HG02642 (cell line): ENCODE measurements around the gene SH3RF3.

Experiments
- ATAC-seq: cut with Tn5 transposase; IDR thresholded peaks from one replicate; pipeline ENCODE4 v1.9.1; 2021; ENCODE audit warnings: mild to moderate bottlenecking; ENCODE audit not compliant: unreplicated experiment, poor library complexity

Gene SH3RF3

DNA sequence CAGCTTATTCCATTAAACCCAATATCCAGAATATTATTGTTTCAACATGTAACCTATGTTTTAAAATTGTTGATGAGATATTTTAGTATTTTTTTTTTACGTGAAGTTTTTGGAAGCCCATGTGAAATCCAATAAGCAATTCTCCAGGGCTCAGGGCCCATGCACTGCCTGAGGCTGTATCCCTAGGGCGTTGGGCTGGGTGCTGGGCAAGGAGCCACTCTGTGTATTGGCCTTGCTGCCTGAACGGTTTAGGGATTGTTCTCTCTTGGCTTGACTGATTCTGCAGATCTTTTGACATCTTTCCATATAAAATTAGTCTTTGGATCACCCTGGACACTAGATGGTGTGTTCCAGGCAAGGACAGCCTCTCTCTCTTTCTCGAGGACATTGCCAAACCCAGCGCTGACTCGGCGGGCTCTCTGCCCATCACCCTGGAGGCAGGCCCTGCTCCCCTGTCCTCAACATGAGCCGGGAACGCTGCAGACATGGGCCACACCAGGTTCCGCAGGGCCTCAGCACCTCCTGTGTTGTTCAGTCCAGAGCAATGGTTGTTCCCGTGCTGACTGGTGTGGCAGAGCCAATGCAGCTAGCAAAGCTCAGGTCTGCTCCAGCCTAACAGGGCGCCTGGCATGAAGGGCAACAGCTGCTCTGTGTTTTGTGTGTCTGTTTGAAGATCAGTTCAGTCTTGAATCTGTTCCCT lies 321.7 kb downstream of the SH3RF3 start:
- ATAC-seq: no peak

- no peak for ATAC-seq
Observed at GRCh38 chr2:109451671-109452070, 322.7 kb downstream of the SH3RF3 start.

DNA sequence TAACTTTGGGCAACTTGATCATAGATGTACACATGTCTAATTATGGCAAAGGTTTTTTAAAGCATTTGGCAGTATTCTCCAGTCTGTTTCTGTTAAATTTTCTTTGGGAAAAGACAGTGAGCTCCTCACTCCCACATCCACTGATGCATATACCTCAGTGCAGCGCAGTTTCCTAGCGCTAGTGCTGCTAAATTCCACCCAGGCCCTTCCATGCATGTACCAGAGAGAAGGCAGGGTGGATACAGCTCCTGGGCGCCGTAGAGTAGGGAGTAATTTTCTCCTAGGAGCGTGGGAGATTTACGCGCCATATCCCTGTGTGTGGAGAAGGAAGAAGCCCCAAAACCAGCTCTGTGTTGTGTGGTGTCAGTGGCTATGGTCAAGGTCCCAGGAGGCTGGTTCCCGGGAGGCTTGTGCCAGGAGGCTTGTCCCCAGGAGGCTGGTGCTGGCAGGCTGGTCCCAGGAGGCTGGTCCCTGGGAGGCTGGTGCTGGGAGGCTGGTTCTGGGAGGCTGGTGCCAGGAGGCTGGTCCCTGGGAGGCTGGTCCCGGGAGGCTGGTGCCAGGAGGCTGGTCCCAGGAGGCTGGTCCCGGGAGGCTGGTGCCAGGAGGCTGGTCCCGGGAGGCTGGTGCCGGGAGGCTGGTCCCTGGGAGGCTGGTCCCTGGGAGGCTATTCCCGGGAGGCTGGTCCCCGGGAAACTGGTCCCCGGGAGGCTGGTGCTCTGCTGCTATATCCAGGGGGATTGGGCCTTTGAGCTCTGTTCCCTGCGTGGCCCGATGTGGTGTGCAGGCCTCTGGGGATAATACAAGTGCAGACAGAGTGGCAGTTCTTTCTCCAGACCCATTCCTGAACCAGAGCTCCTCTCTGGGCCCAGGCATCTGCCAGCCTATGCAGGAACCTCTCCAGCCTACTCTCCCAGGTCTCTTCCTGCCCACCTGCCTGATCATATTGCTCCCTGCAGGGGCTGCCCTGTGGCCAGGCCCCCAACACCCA lies 323.6 kb downstream of the SH3RF3 start:
- no peak for ATAC-seq

DNA sequence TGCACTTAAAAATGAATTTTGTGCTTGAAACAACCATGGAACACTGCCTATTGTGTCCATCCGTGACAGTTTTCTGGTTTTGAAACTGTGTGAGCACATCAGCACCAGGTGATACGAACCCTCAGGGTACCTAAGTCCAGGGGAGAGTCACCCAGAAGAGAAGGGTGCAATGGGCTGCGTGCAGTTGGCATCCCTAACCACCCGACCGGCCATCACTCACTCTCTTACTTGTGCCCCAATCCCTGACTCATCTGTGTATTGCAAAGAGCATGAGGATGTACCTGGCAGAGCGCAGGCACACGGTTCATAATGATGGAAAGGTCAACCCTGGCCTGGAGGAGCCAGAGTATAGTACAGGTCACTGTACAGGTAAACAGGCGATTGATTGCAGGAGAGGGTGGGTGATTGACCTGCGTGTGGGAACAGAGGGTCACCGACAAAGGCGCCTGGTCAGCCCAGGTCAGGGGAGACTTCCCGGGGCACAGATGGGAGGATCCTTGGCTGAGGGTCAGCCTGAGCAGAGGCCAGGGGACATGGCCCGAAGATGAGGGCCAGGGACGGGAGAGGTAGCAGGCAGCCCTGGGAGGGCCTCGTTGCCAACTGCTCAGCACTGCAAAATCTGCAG lies 324.5 kb downstream of the SH3RF3 start:
- ATAC-seq: no peak

GRCh38 chr2:109454304-109454703 lies 325.3 kb downstream of the SH3RF3 start:
- no peak for ATAC-seq

DNA sequence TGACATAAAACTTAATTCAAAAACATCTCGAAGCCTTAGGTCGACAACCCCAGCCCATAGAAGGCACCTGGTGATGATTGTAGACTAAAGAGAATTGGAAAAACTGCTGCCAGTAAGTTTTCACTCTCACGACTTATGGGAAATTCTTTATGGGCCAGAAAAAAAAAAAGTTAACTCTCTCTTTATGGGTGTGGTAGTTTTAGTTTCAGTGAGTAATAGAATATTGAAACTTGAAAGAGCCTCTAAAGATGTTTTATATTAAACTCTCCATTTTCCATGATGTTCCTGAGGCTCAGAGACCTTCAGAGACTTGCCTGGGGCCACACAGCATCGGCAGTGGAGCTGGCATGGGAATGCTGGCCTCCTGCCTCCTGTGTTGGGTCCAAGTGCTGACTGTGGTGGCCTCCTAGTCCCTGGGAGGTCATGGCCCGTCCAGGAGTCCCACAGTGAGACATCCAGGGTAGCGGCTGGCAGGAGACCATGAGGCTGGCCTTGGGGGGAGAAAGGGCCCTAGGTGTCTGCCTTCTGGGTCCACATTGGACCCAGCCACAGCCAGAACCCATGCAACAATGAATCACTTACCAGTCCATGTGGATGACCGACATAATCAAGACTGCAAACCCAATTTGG lies 325.9 kb downstream of the SH3RF3 start:
- ATAC-seq: no peak

- ATAC-seq: no peak
Observed at GRCh38 chr2:109455731-109456691, 327.0 kb downstream of the SH3RF3 start.

- no peak for ATAC-seq
Observed at GRCh38 chr2:109456776-109457175, 327.8 kb downstream of the SH3RF3 start.

- no peak for ATAC-seq
Observed at GRCh38 chr2:109457366-109457765, 328.4 kb downstream of the SH3RF3 start.

- ATAC-seq: no peak
Observed at GRCh38 chr2:109457794-109458193, 328.8 kb downstream of the SH3RF3 start.

- no peak for ATAC-seq
Observed at GRCh38 chr2:109458512-109458911, 329.5 kb downstream of the SH3RF3 start.

GRCh38 chr2:109459485-109459884 lies 330.5 kb downstream of the SH3RF3 start:
- ATAC-seq: no peak

DNA sequence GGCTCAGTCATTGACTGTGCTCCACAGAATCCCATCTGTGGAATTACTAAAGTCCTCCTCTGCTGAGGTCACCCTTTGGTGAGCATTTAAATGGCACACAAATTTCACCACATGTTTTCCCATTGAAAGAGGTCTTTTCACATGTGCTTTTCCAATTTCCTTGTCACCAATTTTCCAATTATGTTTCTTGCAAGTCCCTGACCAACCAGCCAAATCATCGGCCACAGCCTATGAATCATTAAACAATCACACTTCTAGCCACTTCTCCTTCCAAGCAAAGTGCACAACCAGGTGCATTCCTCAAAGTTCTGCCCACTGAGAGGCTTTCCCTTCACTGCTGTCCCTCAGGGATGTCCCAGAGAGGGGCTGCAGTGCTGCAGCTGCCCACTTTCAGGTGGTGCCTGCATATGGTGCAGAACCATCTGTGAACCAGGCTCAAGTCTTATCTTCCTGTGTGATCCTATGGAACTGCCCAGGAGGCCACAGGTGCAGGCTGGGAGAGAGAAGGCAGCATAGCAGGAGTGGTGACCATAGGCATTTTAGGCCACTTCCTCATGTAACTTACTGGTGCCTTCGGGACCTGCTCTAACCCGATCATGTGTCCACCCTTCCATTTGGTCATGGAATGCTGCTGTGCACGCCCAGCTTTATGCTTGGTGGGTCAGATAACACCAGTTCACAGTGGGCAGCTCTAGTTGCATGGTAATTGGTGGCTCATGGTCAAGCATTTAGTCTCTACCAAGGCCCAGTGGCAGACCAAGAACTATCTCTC lies 331.7 kb downstream of the SH3RF3 start:
- no peak for ATAC-seq

DNA sequence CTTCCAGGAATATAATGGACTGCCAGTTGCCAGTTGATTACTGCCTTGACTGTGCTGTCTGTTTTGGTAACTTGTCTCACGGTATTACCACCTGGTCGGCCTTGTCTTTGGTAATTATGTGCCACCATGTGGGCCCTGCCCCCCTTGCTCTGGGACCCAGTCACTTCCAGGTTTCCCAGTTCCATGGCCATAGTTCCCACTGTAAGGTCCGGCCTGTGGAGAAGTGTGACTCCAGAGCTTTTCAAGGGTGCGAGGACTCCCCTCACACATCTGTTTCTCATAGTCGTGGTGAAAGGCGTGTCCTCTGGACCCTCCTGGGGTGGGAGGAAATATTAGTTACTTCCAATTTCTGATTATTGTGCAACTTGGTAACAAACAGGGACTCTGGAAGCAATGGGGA lies 334.2 kb downstream of the SH3RF3 start:
- ATAC-seq: no peak

DNA sequence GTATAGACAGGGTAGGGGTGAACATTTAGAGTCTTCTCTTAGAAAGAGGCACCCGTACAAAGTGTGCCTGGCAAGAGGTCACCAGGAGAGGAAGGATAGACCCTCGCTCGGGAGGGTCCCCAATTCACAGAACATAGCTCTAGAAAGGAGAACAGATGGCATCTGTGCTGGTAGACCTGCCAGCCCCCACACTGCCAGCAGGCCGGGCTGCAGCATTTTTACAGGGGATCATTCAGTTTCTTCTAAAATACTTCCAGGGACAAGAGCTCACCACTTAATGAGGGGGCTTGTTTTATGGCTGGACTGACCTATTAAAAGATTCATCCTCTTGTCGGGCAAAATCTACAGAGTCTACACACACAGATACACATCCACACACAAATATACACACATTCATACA lies 334.9 kb downstream of the SH3RF3 start:
- ATAC-seq: no peak

- no peak for ATAC-seq
Observed at GRCh38 chr2:109466674-109467575, 337.9 kb downstream of the SH3RF3 start.

GRCh38 chr2:109467701-109468100 lies 338.7 kb downstream of the SH3RF3 start:
- ATAC-seq: no peak

DNA sequence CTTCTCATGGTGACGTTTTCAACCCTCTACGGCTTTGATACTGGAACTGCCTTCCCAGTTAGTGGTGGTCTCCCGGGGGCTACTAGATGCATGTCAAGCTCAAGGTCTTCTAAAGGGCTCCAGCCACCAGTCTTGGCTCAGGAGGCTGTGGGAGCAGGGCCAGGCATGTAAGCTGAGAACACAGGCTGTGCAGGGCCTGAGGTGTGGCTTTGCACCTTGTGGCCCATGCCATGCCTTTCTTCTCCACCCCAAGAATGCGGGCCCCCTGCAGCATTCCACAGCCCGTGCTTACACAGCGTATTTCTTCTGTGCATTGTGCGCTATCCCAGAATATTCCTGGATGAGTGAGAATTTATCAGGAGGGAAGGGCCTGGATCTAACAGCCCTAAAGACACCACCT lies 339.9 kb downstream of the SH3RF3 start:
- no peak for ATAC-seq
